Breast epithelium (tissue), 3 donors: Measurements from ENCODE around the gene HACD3.

Source experiments
- CTCF ChIP-seq, 3 donors: fragments of 450-650 bp; IDR thresholded peaks; one replicate each; pipeline ENCODE4 v1.5.1; 2016 to 2017; ENCODE audit warnings: antibody characterized with exemption in 3 of 3, mild to moderate bottlenecking in 3 of 3, moderate library complexity in 3 of 3
- POLR2A ChIP-seq: fragments of 450-650 bp; IDR thresholded peaks from one replicate; pipeline ENCODE4 v1.6.1; 2016; ENCODE audit warnings: antibody characterized with exemption, mild to moderate bottlenecking, moderate library complexity
- POLR2AphosphoS5 ChIP-seq, 3 donors: sonication (generic); formaldehyde crosslinking; IDR thresholded peaks; one replicate each; pipeline ENCODE4 v1.6.1; 2017; ENCODE audit warnings: antibody characterized with exemption in 3 of 3

GRCh38 chr15:65587094-65587493 is 56.8 kb downstream of the HACD3 start:
- TF ChIP-seq CTCF (IDR thresholded peaks at IDR 0.05) = no peak
- TF ChIP-seq POLR2A = no peak
- TF ChIP-seq POLR2AphosphoS5 (IDR thresholded peaks at IDR 0.05) = no peak
